ENCODE data around the gene COL5A1. TPM values are rescaled to one million over a fixed set of nuclear protein-coding genes. Genes with fewer than 3 reads are reported as not detected.

The COL5A1 gene
- total RNA-seq, 1 donor = 295 TPM

DNA sequence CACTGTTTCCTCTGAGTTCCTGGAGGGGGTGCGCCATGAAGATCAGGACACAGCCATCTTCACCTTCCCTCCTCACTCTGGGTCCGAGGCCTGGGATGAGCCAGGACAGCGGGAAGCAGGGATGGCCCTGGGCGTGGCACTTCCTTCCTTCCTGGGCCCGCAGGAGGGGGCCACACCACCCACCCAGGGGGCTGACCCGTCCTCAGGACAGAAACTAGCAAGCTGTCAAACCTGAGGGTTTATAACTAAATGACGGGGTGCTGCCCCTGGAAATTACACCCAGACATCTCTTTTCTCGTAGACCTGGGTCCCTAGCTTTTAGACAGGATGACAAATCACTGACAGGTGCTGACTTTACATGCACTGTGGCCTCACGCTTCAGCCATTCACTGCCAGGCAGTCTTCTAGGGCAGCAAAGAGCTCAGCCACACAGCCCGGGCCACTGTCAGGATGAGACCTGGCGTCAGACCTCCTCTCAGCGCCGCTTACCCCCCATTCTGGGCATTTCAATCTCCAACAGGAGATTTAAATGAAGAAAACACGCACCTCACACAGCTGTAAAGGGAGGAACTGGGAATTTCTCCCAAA lies 247.1 kb downstream of the COL5A1 start:
- no peak overlapping the region for H3K4me3 ChIP-seq (ENCODE audit: low read depth, low read length)
- no peak for DNase-seq (ENCODE audit: low read depth)
- TF ChIP-seq, protein P1, sequence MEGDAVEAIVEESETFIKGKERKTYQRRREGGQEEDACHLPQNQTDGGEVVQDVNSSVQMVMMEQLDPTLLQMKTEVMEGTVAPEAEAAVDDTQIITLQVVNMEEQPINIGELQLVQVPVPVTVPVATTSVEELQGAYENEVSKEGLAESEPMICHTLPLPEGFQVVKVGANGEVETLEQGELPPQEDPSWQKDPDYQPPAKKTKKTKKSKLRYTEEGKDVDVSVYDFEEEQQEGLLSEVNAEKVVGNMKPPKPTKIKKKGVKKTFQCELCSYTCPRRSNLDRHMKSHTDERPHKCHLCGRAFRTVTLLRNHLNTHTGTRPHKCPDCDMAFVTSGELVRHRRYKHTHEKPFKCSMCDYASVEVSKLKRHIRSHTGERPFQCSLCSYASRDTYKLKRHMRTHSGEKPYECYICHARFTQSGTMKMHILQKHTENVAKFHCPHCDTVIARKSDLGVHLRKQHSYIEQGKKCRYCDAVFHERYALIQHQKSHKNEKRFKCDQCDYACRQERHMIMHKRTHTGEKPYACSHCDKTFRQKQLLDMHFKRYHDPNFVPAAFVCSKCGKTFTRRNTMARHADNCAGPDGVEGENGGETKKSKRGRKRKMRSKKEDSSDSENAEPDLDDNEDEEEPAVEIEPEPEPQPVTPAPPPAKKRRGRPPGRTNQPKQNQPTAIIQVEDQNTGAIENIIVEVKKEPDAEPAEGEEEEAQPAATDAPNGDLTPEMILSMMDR (IDR thresholded peaks at IDR 0.05; ENCODE audit: insufficient read depth, low read depth, low read length) = no peak

DNA sequence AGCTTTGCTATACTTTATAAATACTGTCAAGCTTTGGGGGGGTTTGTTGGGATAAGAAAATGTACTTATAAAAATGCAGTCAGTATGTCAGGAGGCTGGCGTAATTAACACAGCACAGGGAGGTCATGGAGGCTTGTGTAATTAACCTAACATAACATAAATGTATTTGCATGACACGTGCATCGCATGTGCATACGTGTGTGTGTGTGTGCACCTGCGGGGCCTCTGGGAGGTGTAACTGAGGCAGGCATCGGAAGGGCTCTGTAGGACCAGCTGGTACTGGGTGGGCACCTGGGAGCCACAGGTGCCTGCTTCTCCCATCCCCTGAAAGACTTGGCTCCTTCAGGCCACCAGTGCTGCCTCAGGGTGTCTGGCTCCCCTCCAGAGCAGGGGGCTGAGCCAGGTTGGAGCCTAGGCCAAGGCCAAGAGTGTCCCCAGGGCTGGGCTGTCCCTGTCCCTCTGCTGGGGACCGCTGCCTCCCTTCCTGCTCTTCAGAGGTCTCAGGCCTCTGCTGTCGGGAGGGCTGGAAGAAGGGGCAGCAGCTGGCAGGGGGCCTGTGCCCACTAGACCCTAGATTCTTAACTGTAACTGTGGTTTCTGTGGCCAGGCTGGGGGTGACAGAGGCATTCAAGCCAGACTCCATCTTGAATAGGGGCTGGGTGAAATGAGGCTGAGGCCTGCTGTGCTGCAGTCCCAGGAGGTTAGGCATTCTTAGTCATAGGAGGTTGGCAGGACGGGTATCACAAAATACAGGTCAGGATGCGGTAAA lies 248.0 kb downstream of the COL5A1 start:
- H3K4me3 ChIP-seq (ENCODE audit: low read depth, low read length) = no peak overlapping the region
- TF ChIP-seq, protein P1 (IDR thresholded peaks at IDR 0.05; ENCODE audit: insufficient read depth, low read depth, low read length) = no peak
- DNase-seq (ENCODE audit: low read depth) = no peak

DNA sequence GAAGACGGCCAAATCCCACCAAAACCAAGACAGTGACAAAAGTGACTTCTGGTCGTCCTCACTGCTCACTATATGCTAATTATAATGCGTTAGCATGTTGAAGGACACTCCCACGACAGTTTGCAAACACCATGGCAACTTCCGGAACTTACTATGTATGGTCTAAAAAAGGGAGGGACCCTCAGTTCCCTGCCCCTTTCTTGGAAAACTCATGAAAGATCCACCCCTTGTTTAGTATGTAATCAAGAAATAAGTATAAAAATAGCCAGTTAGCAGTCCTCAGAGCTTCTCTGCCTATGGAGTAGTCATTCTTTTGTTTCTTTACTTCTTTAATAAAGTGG lies 248.5 kb downstream of the COL5A1 start:
- no peak overlapping the region for H3K4me3 ChIP-seq (ENCODE audit: low read depth, low read length)
- DNase-seq (ENCODE audit: low read depth) = no peak
- TF ChIP-seq, protein P1 (IDR thresholded peaks at IDR 0.05; ENCODE audit: insufficient read depth, low read depth, low read length) = no peak

DNA sequence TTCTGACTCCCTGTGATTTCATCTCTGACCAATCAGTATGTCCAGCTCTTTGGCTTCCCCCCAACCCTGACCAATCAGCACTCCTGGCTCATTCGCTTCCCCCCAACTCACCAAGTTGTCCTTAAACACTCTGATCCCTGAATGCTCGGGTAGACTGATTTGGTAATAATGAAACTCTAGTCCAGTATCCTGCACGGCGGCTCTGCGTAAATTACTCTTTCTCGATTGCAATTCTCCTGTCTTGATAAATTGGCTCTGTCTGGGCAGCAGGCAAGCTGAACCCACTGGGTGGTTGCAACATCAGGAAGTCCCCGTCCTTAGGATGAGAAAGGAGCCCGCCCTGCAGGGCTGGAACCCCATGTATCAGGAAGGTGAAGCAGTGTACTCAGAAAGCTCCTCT lies 249.4 kb downstream of the COL5A1 start:
- TF ChIP-seq, protein P1 (IDR thresholded peaks at IDR 0.05; ENCODE audit: insufficient read depth, low read depth, low read length) = no peak
- DNase-seq (ENCODE audit: low read depth) = no peak

DNA sequence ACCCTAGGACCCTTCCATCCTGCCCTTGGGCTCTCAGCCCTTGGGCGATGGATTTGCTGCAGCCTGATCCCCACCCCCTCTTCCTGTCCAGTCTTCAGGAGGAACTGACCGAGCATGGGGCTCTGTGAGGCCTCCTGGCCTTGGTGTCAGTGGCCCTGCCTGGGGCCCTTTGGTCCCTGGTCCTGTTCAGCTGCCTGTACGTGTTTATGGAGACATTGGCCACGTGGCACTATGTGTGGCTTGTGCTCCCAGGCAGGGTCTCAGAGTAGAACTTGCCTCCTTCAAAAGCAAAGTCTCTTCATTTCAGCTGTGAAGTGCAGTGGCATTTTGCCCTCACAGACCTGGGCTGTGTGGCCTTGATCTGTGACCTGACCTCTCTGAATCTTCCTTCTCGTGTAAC lies 250.1 kb downstream of the COL5A1 start:
- no peak for DNase-seq (ENCODE audit: low read depth)
- TF ChIP-seq, protein P1 (IDR thresholded peaks at IDR 0.05; ENCODE audit: insufficient read depth, low read depth, low read length) = no peak

More for the DNA sequence above, 249.4 kb downstream of the COL5A1 start:
- no peak overlapping the region for H3K4me3 ChIP-seq (ENCODE audit: low read depth, low read length)

DNA sequence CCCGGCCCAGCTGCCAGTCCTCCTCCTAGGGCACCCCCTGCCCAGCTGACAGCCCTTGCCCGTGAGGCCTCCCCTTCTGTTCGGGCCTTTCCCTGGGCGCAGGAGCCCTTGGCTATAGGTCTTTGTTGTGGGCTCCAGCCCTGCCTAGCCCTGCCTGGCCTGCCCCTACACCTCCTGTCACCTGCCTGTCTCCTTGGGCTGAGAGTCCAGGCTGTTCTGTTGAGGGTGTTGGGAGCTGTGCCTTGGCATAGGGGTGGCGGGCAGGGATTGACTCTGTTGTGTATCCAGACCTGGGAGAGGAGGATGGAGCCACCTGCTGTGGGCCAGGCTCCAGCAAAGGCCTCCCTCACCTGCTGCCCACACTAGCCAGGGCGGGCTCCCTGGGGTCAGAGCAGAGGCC lies 250.6 kb downstream of the COL5A1 start:
- TF ChIP-seq, protein P1 (IDR thresholded peaks at IDR 0.05; ENCODE audit: insufficient read depth, low read depth, low read length) = no peak
- DNase-seq (ENCODE audit: low read depth) = no peak
- no peak overlapping the region for H3K4me3 ChIP-seq (ENCODE audit: low read depth, low read length)

More for the DNA sequence above, 250.1 kb downstream of the COL5A1 start:
- H3K4me3 ChIP-seq (ENCODE audit: low read depth, low read length) = no peak overlapping the region

All from fibroblast of villous mesenchyme (primary cell).